Osteocyte (in vitro differentiated cells): ENCODE measurements around the gene NIP7. TPM values are rescaled to one million over a fixed set of nuclear protein-coding genes. Genes with fewer than 3 reads are reported as not detected.
A peak's percentile ranks its signal among the peaks of the same experiment; 100 is the strongest.

Experiments
- DNase-seq: peaks from one replicate; pipeline ENCODE4 v3.0.0; 2021; ENCODE audit warnings: mixed read lengths; ENCODE audit not compliant: unreplicated experiment; ENCODE audit errors: extremely low spot score
- H3K27ac Mint-ChIP-seq: one replicate; pipeline ENCODE4 v1.8.0; 2021; ENCODE audit warnings: mild to moderate bottlenecking, mixed read lengths; ENCODE audit not compliant: unreplicated experiment
- H3K27me3 Mint-ChIP-seq: one replicate; pipeline ENCODE4 v1.8.0; 2021; ENCODE audit warnings: mixed read lengths; ENCODE audit not compliant: unreplicated experiment
- H3K36me3 Mint-ChIP-seq: one replicate; pipeline ENCODE4 v1.8.0; 2021; ENCODE audit warnings: mixed read lengths; ENCODE audit not compliant: unreplicated experiment
- H3K4me1 Mint-ChIP-seq: one replicate; pipeline ENCODE4 v1.8.0; 2021; ENCODE audit warnings: mixed read lengths; ENCODE audit not compliant: unreplicated experiment
- H3K4me3 Mint-ChIP-seq: one replicate; pipeline ENCODE4 v1.8.0; 2021; ENCODE audit warnings: mild to moderate bottlenecking, moderate library complexity, mixed read lengths; ENCODE audit not compliant: unreplicated experiment
- H3K9me3 Mint-ChIP-seq: one replicate; pipeline ENCODE4 v1.8.0; 2021; ENCODE audit warnings: mixed read lengths; ENCODE audit not compliant: unreplicated experiment
- CTCF ChIP-seq: fragments of 200-600 bp; sonication (generic); IDR thresholded peaks from 2 replicates; pipeline ENCODE4 v1.5.0; 2021; ENCODE audit warnings: antibody characterized with exemption, mild to moderate bottlenecking, moderate library complexity
- total RNA-seq: library from RNA; stranded (reverse); gene quantifications from 2 replicates; pipeline ENCODE4 v1.2.1, GENCODE V29; 2021

NIP7 gene
- total RNA-seq, 1 donor from 2014 or later, result 21.1 TPM

DNA sequence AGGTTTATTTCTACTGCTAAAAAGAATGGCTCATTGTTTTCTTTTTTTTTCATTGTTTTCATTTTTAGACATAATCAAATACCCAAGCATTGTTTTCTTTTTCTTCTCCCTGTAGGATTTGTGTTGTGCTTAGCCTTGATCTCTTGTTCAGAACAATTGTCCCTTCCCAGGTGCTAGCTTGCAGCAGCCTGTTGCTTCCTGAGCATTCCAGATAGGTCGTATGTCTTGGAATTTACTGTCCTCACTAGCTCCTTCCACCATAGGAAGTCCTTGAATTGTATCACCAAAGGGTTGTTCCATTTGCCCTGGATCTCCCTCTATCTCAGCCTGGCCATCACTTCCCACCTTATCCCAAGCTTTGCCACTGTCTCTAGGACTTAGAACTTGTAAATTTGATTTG is 38.4 kb upstream of the NIP7 start:
- TF ChIP-seq CTCF, result no peak
- Mint-ChIP-seq H3K4me1 (peaks cover 7% of the 10 kb centered on the region), H3K9me3 (no peaks in the 10 kb centered on the region), H3K4me3 (no peak overlapping the region), H3K36me3 (peaks cover 20% of the 10 kb centered on the region), H3K27ac (no peak overlapping the region), H3K27me3 (no peaks in the 10 kb centered on the region)
- DNase-seq, result peak; percentile 10

- H3K4me1 Mint-ChIP-seq, result peaks cover 10% of the 10 kb centered on the region
- H3K27me3 Mint-ChIP-seq, result no peaks in the 10 kb centered on the region
- H3K4me3 Mint-ChIP-seq, result no peak overlapping the region
- H3K36me3 Mint-ChIP-seq, result peaks cover 20% of the 10 kb centered on the region
- H3K9me3 Mint-ChIP-seq, result no peaks in the 10 kb centered on the region
- peak; percentile 38 for DNase-seq
- no peak overlapping the region for H3K27ac Mint-ChIP-seq
- no peak for TF ChIP-seq CTCF
These were observed 37.7 kb upstream of the NIP7 start for GRCh38 chr16:69301861-69302260.

GRCh38 chr16:69302301-69302700 is 37.3 kb upstream of the NIP7 start:
- peak; percentile 8 for DNase-seq
- no peak overlapping the region for H3K27ac Mint-ChIP-seq
- H3K4me3 Mint-ChIP-seq, result no peak overlapping the region
- H3K27me3 Mint-ChIP-seq, result no peaks in the 10 kb centered on the region
- no peaks in the 10 kb centered on the region for H3K9me3 Mint-ChIP-seq
- peaks cover 20% of the 10 kb centered on the region for H3K36me3 Mint-ChIP-seq
- peaks cover 10% of the 10 kb centered on the region for H3K4me1 Mint-ChIP-seq
- TF ChIP-seq CTCF, result no peak

DNA sequence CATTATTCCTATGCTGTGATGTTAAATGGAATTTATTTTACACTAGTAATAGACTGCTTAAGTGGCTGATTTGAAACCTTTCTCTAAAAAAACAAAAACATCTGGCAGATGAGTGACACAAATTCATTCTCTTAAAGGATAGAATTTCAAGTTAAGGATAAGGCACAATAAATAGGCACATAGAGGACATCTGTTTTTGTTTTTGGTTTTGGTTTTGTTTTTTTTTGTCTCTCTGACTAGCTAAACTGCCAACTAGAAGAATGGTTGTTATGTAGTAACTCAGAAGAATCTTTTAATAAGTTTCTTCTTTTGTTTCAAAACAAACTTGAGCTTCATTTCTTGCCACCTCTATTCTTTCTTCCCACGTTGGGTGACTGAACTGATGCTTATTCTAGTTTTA is 33.5 kb upstream of the NIP7 start:
- Mint-ChIP-seq H3K27ac (peak overlapping the region; percentile 59), H3K27me3 (no peaks in the 10 kb centered on the region), H3K4me1 (peaks cover 16% of the 10 kb centered on the region), H3K9me3 (no peaks in the 10 kb centered on the region), H3K4me3 (no peak overlapping the region), H3K36me3 (peaks cover 9% of the 10 kb centered on the region)
- no peak for TF ChIP-seq CTCF
- DNase-seq, result no peak

- no peak for TF ChIP-seq CTCF
- no peak overlapping the region for H3K27ac Mint-ChIP-seq
These were observed 32.5 kb upstream of the NIP7 start for GRCh38 chr16:69307091-69307490.

More at GRCh38 chr16:69307091-69307490, 32.5 kb upstream of the NIP7 start:
- Mint-ChIP-seq H3K36me3 (peaks cover 7% of the 10 kb centered on the region), H3K27me3 (no peaks in the 10 kb centered on the region), H3K4me3 (no peak overlapping the region), H3K4me1 (peaks cover 20% of the 10 kb centered on the region), H3K9me3 (no peaks in the 10 kb centered on the region)
- no peak for DNase-seq
